ENCODE data around the gene ABCG1.
A peak's percentile ranks its signal among the peaks of the same experiment; 100 is the strongest.

The ABCG1 gene

GRCh38 chr21:42307106-42307505 is 88.2 kb downstream of the ABCG1 start:
- DNase-seq (ENCODE audit: insufficient read length, low spot score) (no peak), FAIRE-seq (no peak)
- TF ChIP-seq CTCF (IDR thresholded peaks at IDR 0.05; ENCODE audit: insufficient read depth, missing control alignments): no peak

GRCh38 chr21:42308161-42308913 is 89.4 kb downstream of the ABCG1 start:
- FAIRE-seq (no peak), DNase-seq (ENCODE audit: insufficient read length, low spot score) (no peak)

GRCh38 chr21:42308914-42309752 is 90.2 kb downstream of the ABCG1 start:
- no peak for FAIRE-seq
- no peak for TF ChIP-seq CTCF (IDR thresholded peaks at IDR 0.05; ENCODE audit: insufficient read depth, missing control alignments)
- DNase-seq (ENCODE audit: insufficient read length, low spot score): no peak

More at GRCh38 chr21:42308161-42308913, 89.4 kb downstream of the ABCG1 start:
- no peak for TF ChIP-seq CTCF (IDR thresholded peaks at IDR 0.05; ENCODE audit: insufficient read depth, missing control alignments)

- DNase-seq (ENCODE audit: insufficient read length, low spot score) (peak; percentile 69), FAIRE-seq (no peak)
- TF ChIP-seq CTCF (IDR thresholded peaks at IDR 0.05; ENCODE audit: insufficient read depth, missing control alignments): peak; percentile 75
Measured at GRCh38 chr21:42309753-42310213, 90.8 kb downstream of the ABCG1 start.

- no peak for FAIRE-seq
- no peak for DNase-seq (ENCODE audit: insufficient read length, low spot score)
- no peak for TF ChIP-seq CTCF (IDR thresholded peaks at IDR 0.05; ENCODE audit: insufficient read depth, missing control alignments)
Measured at GRCh38 chr21:42310411-42311001, 91.6 kb downstream of the ABCG1 start.

- FAIRE-seq: no peak
Measured at GRCh38 chr21:42311160-42311559, 92.2 kb downstream of the ABCG1 start.

More at GRCh38 chr21:42311160-42311559, 92.2 kb downstream of the ABCG1 start:
- no peak for TF ChIP-seq CTCF (IDR thresholded peaks at IDR 0.05; ENCODE audit: insufficient read depth, missing control alignments)
- no peak for DNase-seq (ENCODE audit: insufficient read length, low spot score)
